ENCODE results near the gene VANGL2.

DNA sequence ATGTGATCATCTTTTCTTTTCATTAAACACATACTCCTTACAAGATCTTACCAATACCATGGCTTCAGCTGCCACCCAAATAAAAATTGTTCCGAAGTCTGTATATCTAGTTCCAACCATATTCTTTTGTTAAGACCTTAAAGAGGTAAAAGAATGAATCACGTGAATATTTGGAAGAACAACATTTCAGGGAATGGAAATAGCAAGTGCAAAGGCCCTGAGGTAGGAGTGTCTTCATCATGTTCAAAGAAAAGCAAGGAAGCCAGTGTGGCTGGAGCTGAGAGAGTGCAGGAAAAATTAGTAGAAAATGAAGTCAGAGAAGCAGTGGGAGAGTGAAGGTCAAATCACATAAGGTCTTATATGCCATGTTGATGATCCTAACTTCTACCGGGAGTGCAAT is 71.7 kb downstream of the VANGL2 start:
- TF ChIP-seq POLR2A (IDR thresholded peaks at IDR 0.05; ENCODE audit: low read depth, low read length): no peak
- TF ChIP-seq TAF1 (IDR thresholded peaks at IDR 0.05; ENCODE audit: borderline replicate concordance, low read depth, low read length): no peak
